Left hindlimb (tissue), 1 donor: Measurements from ENCODE around the gene VWF.

Experiments
- DNase-seq: peaks from one replicate; pipeline ENCODE4 v3.0.0-alpha.2; 2018

The VWF gene

DNA sequence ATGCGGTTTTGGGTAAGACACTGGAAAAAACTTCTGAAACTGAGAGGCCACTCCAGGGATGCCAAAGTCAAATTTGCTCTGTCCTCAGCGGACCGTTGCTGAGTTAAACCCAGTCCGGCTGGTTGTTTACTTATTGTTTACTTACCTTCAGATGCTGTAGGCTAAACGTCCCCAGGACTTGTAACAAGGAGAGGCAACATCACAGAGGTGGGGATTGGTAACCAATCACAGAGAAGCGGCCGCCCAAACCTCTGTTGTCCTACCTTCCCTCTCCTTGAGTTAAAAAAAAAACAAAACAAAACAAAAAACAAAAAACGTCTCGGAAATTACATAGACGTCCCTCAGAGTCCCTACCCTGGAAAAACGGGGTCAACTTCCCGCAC lies 179.8 kb downstream of the VWF start:
- DNase-seq, result no peak

DNA sequence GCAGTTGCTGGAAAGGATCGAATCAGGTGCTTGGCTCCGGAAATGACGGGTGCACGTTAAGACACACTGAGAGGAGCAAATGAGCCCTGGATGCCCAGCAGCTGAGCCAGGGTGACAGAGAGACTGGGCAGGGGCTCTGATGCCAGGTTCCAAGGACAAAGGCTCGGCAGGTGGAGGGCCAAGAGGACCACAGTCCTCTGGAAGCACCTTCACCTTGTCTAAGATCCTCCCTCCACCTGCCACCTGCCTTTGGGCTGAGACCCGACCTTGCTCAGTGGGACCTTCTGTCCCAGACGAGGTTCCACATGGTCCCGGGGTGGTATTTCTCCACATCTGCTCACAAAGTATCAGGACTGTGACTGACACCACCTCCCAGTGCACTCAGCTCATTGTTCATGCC lies 180.4 kb downstream of the VWF start:
- DNase-seq, result no peak

DNA sequence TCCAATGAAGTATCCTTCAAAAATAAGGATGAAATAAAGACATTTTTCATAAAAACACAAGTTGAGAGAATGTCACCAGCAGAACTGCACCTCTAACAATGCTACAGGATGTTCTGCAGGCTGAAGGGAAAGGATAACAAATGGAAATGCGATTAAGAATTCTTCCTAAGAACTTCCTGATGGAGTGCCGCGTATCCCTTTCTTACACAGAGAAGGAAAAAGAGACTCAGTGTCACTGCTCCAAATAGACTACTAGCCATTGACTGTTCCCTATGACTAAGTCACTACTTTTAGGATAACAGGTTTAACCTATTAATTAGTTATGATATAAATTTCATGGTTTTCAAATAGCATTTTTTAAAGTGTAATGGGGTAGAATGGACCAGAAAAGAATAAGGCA lies 182.6 kb downstream of the VWF start:
- DNase-seq, result no peak

DNA sequence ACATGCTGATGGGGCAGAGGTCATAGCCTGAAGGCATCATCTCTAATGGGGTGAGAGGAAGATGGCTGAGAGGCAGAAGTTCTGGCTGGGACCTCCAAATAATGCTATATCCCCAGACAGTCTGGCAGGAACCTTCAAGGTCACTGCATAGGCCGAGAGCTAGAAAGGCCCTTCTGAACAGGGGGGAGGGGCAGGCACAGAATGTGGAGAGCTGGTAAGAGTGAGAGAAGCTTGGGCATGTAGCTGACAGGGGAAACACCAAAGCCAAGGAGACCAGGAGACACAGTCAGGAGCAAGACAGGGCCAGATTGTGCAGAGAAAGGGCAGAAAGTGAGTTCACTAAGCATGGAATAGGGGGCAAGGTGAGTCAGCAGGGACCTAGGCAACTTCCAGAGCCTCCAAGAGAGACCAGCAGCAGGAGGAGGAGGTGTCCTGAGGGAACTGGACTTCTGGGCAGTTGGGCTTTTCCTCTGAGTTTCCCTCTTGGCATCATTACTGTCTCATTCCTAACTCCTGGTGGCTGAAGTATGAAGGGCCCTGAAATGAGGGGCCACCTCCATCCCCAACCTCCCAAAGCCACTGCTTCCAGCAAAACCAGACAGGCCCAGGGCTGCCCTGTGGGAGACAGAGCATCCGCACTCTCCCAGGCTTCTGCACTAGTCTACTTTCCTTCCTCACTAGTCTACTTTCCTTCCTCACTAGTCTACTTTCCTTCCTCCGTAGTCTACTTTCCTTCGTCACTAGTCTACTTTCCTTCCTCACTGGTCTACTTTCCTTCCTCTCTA lies 196.5 kb downstream of the VWF start:
- DNase-seq, result no peak

DNA sequence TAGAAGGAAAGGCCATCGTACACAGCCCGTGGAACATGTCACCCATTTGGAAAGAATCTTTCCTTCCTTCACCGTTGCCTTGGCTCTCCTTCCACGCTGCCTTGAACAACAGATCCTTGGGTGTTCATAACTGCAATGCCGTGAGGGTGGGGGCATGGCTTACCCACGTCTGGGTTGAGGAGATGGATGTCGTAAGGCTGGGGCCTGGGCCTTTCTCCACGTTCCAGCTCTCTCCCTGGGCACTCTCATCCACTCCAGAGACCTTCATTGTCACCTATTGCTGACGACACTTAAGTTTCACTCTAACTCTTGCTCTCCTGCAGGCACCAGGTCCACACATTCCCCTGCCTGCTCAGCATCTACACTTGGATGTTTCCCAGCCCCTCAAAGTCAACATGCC lies 198.8 kb downstream of the VWF start:
- DNase-seq, result no peak

DNA sequence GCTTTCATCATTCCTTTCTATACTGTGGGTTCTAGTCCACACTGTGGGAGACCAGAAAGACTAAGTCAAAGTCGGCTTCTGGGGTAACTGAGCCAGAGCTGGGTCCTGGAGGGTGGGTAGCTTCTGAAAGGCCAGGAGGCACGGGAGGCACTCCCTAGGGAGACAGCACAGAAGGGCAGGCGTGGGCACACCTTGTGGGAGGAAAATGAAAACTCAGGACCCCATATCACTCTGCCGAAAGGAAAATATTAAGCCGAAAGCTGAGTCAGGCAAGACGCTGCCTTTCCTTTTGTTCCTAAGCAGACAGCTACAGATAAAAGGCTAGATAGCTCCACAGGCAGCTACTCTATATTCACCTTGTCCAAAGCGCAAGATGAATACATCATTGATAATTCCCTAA lies 200.1 kb downstream of the VWF start:
- DNase-seq, result no peak

DNA sequence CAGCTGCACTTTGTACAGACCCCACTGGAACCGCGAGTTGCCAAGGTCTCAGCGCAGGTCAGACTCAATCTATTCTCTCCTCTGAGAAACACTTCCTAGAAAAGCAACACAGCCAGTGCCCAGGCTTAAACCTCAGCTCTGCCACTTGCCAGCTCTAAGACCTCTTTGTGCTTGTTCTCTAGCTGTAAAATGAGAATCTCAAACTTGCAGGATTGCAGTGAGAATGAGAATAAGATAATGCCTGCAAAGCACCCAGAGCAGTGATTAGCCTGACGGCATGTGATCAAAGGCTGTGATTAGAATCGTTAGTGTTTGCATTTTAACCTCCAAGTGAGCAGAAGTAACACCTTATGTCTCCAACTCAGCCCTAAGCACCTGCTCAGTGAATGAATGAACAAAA lies 200.7 kb downstream of the VWF start:
- DNase-seq, result no peak

DNA sequence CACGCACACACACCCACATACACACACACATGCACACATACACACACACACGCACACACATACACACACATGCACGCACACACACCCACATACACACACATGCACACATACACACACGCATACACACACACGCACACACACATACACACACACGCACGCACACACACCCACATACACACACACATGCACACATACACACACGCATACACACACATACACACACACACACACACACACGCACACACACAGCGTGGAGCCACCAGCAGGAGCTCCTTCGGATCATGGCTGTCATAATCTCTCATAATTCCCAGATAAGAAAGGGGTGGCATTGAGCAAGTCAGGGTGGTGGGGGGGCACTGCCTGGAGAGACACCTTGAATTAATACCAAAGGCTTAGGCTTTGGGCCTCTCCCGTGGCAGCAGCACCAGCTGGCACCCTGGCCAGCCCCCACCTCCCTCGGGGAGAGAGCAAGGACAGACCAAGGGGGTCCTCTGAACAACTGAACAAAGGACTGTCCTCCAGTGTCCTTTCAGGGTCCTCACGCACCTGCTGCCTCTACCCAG lies 201.3 kb downstream of the VWF start:
- no peak for DNase-seq

DNA sequence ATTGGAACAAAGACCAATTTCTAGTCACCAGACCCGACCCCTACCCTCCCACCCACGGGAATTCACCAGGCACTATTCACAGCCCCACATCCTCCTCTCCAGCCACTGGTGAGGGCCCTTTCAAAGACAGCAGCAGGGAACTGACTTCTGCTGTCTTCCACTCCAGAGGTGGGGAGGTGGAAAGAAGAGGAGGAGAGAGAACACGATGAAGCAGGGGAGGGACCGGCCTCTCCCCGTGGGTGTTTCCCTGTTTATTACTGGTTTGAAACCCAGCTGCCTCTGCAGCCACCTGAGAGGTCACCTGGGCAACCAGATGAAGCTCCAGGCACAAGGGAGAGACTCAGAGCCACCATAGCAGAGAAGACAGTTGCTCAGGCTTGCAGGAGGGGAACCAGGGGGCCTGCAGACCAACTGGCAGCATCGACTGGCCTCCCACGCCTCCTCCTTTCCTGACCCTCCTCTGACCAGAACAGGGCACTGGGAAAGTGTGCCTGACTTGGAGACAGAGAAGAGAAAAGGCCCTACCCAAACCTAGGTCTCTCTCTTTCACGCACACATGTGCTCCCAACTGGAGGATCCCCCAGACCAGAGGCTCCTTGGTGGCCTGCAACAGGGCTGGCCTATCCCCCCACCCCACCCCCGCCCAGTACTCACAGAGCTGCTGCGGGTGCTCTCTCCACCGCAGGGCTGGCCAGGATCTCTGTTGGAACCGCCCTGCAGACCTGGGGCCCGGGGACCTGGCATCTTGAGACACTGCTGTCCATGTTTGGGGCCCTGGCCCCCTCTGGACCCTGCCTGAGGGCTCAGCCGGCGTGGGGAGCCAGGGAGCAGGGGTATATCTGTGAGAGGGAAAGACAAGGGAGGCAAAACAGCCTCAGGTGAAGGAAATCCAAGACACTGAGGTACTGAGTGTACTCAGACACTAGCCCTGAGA lies 202.2 kb downstream of the VWF start:
- no peak for DNase-seq

DNA sequence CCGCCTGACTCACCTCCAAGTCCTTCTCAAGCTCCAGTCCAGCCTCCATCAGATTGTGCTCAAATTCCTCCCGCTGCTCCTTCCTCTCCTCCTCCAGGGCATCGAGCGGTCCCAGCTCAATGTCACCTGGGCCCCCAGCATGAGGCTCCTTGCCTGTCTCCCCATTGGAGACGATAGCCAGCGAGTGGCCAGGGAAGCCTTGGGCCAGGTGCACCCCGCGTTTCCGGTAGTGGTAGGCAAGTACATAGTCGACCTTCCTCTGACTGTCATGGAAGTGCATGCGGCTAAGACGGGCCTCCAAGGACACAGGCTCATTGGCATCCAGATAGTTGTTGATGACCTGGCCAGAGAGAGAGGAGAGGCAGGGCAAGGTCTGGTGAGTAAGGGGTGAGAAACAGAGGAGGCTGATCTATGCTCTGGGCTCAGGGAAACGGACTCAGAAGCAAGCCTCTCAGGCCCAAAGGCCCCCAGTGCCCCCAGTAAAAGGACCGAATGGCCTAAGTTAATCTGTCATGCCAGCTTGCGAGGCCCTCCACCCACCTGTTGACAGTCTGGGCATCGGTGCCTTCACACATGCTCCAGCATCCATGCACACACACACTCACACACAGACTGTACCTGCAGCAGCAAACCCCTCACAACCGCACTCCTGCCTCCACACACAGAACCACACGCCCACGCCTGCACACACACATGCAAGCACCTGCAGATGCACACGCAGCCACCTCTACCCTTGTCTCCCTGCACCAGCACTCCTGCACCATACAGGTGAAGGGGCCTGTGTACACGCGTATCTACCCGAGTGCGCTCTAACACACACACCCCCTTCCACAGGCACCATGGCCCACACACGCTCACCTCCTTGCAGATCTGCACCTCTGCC lies 203.2 kb downstream of the VWF start:
- no peak for DNase-seq

DNA sequence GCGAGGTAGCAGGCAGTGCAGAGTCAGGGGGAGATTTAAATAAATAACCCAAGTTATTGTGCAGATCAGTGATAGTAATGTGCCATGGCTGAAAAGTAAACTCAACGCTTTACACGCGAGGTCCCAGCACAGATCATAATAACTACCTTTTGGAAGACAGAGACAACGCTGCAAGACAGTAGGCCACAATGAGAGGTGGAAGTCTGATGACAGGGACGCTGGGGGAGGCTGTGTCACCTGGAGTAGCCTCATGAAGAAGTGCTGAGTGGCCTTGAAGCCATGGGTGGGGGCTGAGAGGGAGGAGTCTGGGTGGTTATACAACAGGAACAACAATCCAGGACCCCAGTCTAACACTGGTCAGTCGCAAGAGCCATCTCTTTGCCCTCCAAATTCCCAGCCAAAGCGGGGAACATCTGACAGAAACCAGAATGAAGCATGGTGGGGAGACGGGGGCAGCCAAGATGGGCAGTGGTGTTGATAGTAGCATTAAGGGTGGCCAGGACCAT lies 207.6 kb downstream of the VWF start:
- no peak for DNase-seq

DNA sequence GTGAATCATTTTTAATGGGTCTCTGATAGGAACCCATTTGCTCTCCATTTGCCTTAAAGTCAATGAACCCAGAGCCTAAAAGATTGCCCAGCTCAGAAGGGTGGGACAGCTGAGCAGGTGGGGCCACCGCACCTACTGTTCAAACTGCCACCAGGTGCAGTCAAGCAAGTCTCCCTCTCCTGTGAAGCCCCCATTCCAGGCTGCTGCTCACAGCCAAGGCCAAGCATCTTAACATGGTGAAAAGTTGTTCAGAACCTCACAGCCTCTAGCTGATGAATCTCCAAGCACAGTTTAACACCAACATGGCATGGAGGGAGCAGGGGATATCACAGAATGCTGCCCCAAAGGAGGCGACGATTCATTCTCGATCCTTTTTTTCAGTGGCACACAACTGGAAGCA lies 209.0 kb downstream of the VWF start:
- DNase-seq, result no peak

DNA sequence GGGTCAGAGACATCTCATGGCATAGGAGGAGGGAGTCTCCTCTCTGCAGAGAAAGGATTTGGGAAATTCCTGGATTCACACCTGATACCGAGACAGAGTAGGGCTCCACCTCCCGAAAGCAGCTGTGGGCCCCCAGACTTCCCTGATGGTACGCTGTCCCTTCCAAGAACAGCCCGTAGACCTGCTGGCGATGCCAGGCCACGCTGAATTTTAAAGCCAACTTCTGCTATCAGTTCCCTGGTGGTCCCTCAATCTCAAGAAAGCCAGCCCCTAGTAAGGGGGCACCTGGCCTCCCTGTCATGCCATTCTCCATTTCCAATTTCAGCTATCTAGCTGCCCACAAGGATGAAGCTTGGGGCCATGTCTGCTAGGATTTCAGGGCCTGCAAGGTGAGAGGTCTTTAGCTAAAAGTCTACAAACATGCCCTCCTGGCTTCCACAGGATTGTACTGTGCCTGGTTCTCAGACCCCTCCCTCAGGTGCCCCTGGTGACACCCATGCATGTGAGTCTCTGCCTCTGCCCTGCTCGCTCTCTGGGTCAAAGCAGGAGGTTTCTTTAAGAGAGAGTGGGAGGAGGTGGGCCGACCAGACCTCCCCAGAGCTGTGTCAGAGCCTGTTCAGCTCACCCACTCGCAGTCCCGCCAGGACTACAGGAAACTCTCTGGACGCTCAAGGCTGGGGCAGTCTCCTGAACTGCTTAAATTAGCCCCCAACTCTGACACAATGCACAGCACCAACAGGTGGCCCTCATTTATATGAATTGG lies 209.9 kb downstream of the VWF start:
- DNase-seq, result no peak

DNA sequence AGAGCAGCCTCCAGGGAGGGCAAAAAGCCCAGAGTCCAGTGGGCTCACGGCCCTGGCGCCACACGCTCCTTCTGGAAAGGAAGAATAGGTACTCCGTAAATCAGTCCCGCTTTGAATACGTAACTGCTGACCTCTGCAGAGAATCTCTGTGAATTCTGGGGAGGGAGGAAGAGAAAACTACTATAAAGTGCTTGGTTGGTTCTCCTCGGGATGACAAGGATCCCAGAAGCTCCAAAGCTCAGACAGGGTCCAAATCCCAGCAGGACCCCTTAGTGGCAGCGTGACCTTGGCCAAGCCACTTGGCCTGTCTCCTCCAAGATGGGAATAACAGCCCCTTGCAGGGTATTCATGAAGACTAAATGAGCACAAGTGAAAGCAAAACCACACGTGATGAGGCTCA lies 211.1 kb downstream of the VWF start:
- no peak for DNase-seq

DNA sequence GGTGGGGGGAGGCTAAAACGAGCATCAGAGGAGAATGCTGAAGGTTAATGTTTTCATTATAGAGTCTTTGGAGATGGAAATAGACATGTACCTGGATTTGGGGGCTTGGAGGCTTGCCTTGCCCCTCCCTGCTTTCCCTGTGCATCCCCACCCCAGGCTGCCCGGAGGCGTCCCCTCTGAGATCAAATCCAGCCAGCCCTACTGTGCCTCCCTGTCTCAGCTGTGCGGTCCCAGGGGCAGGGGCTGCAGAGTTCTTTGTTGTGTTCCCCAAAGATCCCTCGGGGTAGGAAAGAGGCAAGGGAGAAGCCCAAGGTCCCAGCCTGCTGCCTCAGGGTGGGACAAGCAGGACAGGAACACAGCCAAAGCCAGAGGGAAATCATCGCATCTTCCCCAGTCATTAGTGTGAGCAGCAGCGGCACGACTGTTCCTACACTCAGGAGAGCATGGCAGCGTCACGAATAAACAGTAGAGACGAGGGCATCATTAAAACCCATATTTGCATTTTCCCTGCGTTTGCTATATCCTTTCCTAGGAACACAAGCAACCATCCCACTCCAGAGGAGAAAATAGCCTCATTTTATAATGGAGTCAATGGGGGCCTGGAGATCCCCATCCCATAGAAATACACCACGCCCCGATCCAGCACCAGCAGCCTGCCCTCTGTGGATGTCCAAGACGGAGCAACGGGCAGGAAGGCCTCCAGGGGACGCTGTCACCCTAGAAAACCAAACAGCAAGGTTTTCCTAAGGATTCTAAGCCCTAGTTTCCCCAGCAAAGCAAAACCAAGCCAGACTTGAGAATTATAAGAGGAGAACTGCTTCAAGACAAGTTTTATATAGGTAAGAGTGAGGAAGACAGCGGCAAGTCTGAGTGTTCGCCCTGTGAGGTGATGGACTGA lies 211.8 kb downstream of the VWF start:
- no peak for DNase-seq

DNA sequence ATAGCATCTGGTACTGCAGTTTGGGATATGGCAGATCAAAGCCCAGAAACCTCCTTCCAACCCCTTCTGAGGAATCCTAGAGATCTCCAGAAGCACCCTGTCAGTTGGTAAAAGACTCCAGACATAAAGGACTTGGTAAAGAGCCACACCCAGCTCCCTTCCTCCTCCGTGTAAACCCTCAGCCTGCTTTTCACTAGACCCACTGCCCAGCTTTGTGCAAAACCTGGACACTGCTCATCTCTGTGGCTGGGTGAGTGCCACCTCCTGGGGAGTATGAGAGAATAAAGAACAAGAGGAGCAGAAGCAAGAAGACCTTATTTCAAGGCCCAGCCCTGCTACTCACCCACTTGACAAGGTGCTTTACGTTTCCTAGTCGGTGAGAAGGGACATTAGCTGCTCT lies 212.5 kb downstream of the VWF start:
- no peak for DNase-seq

DNA sequence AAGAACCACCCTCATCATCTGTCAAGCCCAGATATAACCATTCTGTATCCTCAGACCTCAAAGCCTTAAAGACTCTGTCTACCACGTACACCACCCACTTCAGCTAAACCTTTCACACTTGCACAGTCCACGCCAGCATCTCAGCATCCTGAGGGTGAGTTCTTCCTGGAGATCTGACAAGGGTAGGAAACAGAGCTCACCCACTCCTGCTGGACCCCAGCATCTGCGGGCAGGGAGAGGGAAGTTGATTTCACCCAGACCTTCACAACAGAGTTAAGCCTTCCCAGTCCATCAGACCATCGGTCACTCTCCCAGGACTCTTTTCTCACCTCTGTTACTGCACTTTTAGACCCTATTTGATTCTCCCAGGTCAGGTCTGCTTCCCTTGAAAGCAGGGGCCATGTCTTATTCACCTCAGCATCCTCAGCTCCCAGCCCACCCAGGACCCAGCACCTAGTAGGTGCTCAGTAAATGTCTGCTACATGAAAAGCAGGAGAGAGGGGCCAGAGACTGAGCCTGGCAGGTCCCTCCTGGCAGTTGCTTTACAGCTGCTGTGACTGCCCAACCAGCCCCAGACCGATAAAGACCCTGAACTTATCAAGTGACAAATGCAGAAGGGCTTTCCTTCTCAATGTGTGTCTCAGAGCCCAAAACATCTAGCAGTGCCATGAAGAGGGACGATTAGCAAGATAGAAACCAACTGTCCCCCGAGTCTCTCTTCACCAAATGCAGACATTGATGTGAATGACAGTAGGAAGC lies 213.5 kb downstream of the VWF start:
- no peak for DNase-seq

DNA sequence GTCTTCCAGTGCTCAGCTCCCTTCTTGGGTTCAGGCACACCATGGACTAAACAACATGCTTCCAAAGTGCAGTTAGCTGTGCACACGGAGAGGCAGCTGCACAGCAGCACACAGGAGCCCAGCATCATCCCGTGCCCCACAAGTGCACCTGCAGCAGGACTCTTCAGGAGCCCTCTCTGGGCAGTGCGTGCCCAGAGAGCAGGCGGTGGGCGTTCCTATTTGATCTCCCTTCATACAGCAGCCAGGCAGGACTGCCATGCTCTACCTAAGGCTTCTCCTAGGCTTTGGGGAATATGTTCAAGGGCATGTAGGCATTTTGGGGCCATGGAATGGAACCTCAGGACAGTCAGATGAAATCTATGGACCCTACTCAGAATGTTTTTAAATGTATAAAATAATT lies 214.9 kb downstream of the VWF start:
- no peak for DNase-seq

DNA sequence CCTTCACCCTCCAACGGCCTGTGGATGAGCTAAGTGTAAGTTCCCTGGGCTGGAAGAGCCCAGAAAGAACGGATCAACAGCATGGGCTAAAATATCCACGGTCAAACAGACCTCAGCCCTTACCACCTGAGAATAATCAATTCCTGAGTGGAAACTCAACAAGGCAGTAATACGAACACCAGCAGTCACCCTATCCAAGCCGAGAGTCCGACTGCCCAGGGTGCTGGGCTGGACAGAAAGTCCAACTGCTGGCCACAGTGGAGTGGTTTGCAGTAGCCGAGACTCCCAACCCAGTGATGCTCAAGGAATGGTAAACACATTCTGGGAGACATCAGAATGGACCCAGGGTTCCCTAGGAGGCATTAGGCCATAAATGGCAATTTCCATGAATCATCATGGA lies 216.2 kb downstream of the VWF start:
- DNase-seq, result no peak

DNA sequence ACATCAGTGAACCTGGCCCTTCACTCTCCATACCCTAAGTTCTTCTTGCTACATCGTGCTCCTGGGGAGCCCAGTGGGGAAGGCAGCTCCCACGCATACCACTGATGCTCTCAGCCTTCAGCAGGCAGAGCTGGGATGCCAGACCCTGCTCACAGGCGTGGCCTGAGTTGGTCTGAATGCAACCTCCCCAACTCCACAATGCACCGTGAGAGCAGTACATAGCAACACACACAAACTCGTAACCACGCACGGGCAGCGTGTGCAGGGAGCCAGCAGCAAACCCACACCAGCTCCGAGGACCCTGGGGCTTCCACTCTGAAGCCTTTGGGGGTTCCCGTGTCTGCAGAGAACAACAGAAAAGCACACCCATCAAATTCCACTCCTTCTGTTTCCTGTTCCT lies 216.7 kb downstream of the VWF start:
- no peak for DNase-seq
